ENCODE data around the gene RASA3. TPM values are rescaled to one million over a fixed set of nuclear protein-coding genes. Genes with fewer than 3 reads are reported as not detected.

RASA3 gene
- total RNA-seq, 1 experiment from 2014 or later = 18.6 TPM

DNA sequence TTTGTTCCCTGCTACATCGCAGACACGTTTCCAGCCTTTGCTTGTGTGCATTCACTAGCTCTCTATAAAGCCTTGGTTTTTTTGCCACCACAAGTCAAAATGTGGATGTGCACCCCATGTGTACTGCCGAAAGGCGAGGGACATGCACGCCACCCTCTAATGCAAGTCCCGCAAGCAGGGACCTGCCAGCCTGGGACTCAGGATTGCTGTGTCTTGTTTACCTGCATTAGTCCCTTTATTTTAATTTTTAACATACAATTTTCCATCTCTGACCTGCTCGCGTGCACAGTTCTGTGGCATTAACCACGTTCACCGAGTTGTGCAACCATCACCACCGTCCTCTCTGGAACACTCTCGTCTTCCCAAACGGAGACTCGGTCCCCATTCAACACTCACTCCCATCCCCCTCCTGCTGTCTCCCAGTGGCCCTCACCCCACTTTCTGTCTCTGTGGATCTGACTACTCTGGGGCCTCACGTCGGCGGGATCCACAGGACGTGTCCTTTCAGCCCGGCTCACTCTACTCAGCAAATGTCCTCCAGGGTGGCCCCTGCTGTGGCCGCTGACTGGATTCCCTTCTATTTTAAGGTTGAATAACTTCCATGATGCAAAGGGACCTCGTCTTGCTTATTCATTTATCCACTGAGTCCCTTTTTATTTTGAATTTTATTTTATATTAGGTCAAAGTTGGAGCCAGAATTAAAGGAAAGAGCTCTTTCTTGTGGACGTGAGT, 58.4 kb downstream of the RASA3 start:
- no peaks in the 10 kb centered on the region for H3K27me3 ChIP-seq (ENCODE audit: insufficient read depth, low read length)
- H3K4me1 ChIP-seq (ENCODE audit: control insufficient read depth in 1 of 2, insufficient read depth in 2 of 2, low read length in 2 of 2) = peaks cover 10% of the 10 kb centered on the region in 2 experiments; a peak in 3 of 4 replicates
- no peak overlapping the region for H2AFZ ChIP-seq (ENCODE audit: low read depth, low read length, poor library complexity, severe bottlenecking)
- ChIA-PET RAD21 (ENCODE audit: low non-redundant PET in 1 of 2, low total read pairs in 2 of 2, uncharacterized antibody in 2 of 2, unreplicated experiment in 2 of 2) (no interaction called here), CTCF (no interaction called here), POLR2A (no interaction called here)
- TF ChIP-seq CBX3 (IDR thresholded peaks at IDR 0.05; ENCODE audit: low read depth) (no peak), SP1 (IDR thresholded peaks at IDR 0.05; ENCODE audit: low read depth) (no peak), FOSL1 (IDR thresholded peaks at IDR 0.05; ENCODE audit: low read depth) (no peak), CEBPB (IDR thresholded peaks at IDR 0.05; ENCODE audit: low read depth) (no peak), POLR2A (IDR thresholded peaks at IDR 0.05; ENCODE audit: borderline replicate concordance, extremely low read depth, insufficient read depth, insufficient read length) (no peak), RAD21 (IDR thresholded peaks at IDR 0.05; ENCODE audit: low read depth) (no peak), JUND (IDR thresholded peaks at IDR 0.05) (no peak), YY1 (IDR thresholded peaks at IDR 0.05; ENCODE audit: extremely low read depth, insufficient replicate concordance, low read depth, low read length) (no peak), EGR1 (IDR thresholded peaks at IDR 0.05; ENCODE audit: low read depth) (no peak)
- TF ChIP-seq, protein P1, sequence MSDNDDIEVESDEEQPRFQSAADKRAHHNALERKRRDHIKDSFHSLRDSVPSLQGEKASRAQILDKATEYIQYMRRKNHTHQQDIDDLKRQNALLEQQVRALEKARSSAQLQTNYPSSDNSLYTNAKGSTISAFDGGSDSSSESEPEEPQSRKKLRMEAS (IDR thresholded peaks at IDR 0.05) = no peak
- H3K27ac ChIP-seq (ENCODE audit: low read depth, low read length) = no peak overlapping the region
- intact Hi-C loops (cut with micrococcal nuclease) = no loop called here
- H3K79me2 ChIP-seq (ENCODE audit: insufficient read depth, low read length) = peaks cover 22% of the 10 kb centered on the region
- no peak overlapping the region for H3K4me2 ChIP-seq (ENCODE audit: low read length)
- H3K9me3 ChIP-seq (ENCODE audit: control insufficient read depth in 1 of 2, insufficient read depth in 1 of 2, low read depth in 1 of 2, low read length in 2 of 2) = no peaks in the 10 kb centered on the region
- no peak overlapping the region for H3K9ac ChIP-seq (ENCODE audit: low read length)
- ATAC-seq (no peak), DNase-seq (ENCODE audit: low read depth, low spot score) (no peak)
- BruUV-seq (replicated peaks) = no TSS peak
- H4K20me1 ChIP-seq (ENCODE audit: insufficient read depth) = no peaks in the 10 kb centered on the region
- H3K9me2 ChIP-seq (ENCODE audit: insufficient read depth) = no peaks in the 10 kb centered on the region
- no peak overlapping the region for H3K4me3 ChIP-seq (replicated peaks in 1 of 2; ENCODE audit: low read depth in 1 of 2, low read length in 2 of 2)
- H3K36me3 ChIP-seq (ENCODE audit: control insufficient read depth in 1 of 2, insufficient read depth in 2 of 2, low read length in 2 of 2) = 0 out of 4 replicates have a peak, but pooled peaks cover 0 to 3% of the 10 kb centered on the region in 2 experiments

DNA sequence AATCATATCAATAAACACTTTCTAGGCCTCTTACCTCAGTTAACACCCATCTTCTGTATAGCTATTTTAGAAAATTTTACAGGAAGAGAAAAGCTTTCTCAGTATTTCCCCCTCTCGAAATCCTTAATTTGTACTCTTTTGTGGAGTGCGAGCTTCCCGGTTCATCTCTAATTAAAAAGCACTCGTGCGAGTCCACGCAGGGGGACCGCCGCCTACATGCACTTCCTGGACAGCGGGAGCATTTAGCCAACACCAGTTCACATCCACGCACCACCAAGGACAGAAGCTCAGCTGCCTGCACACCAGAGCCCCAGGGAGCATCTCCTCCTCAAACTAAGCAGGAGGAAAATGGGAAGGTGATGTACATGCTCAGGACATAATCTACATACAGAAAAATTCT, 60.0 kb downstream of the RASA3 start:
- Histone ChIP-seq H3K4me3 (replicated peaks in 1 of 2; ENCODE audit: low read depth in 1 of 2, low read length in 2 of 2) (no peak overlapping the region), H3K27me3 (ENCODE audit: insufficient read depth, low read length) (no peaks in the 10 kb centered on the region), H3K4me2 (ENCODE audit: low read length) (no peak overlapping the region), H3K36me3 (ENCODE audit: control insufficient read depth in 1 of 2, insufficient read depth in 2 of 2, low read length in 2 of 2) (0 out of 4 replicates have a peak, but pooled peaks cover 0 to 3% of the 10 kb centered on the region in 2 experiments), H3K9me2 (ENCODE audit: insufficient read depth) (no peaks in the 10 kb centered on the region), H2AFZ (ENCODE audit: low read depth, low read length, poor library complexity, severe bottlenecking) (no peak overlapping the region), H3K9me3 (ENCODE audit: control insufficient read depth in 1 of 2, insufficient read depth in 1 of 2, low read depth in 1 of 2, low read length in 2 of 2) (no peaks in the 10 kb centered on the region), H3K79me2 (ENCODE audit: insufficient read depth, low read length) (peaks cover 18% of the 10 kb centered on the region; the same call in 1 of the 2 replicates), H3K27ac (ENCODE audit: low read depth, low read length) (no peak overlapping the region), H3K4me1 (ENCODE audit: control insufficient read depth in 1 of 2, insufficient read depth in 2 of 2, low read length in 2 of 2) (no peaks in the 10 kb centered on the region; a peak in 1 of 4 replicates), H3K9ac (ENCODE audit: low read length) (no peak overlapping the region), H4K20me1 (ENCODE audit: insufficient read depth) (no peaks in the 10 kb centered on the region)
- ATAC-seq (no peak), DNase-seq (ENCODE audit: low read depth, low spot score) (no peak)
- ChIA-PET RAD21 (ENCODE audit: low non-redundant PET in 1 of 2, low total read pairs in 2 of 2, uncharacterized antibody in 2 of 2, unreplicated experiment in 2 of 2) (no interaction called here), CTCF (no interaction called here), POLR2A (no interaction called here)
- BruUV-seq (replicated peaks) = no TSS peak
- intact Hi-C loops (cut with micrococcal nuclease) = no loop called here
- TF ChIP-seq EZH2phosphoT487 (IDR thresholded peaks at IDR 0.05; ENCODE audit: borderline replicate concordance) = no peak
- no peak for TF ChIP-seq RAD21 (IDR thresholded peaks at IDR 0.05; ENCODE audit: low read depth)
- no peak for TF ChIP-seq POLR2AphosphoS5 (IDR thresholded peaks at IDR 0.05; ENCODE audit: low read depth, low read length)
- TF ChIP-seq CEBPB (IDR thresholded peaks at IDR 0.05; ENCODE audit: low read depth) = no peak
- TF ChIP-seq, protein P2, sequence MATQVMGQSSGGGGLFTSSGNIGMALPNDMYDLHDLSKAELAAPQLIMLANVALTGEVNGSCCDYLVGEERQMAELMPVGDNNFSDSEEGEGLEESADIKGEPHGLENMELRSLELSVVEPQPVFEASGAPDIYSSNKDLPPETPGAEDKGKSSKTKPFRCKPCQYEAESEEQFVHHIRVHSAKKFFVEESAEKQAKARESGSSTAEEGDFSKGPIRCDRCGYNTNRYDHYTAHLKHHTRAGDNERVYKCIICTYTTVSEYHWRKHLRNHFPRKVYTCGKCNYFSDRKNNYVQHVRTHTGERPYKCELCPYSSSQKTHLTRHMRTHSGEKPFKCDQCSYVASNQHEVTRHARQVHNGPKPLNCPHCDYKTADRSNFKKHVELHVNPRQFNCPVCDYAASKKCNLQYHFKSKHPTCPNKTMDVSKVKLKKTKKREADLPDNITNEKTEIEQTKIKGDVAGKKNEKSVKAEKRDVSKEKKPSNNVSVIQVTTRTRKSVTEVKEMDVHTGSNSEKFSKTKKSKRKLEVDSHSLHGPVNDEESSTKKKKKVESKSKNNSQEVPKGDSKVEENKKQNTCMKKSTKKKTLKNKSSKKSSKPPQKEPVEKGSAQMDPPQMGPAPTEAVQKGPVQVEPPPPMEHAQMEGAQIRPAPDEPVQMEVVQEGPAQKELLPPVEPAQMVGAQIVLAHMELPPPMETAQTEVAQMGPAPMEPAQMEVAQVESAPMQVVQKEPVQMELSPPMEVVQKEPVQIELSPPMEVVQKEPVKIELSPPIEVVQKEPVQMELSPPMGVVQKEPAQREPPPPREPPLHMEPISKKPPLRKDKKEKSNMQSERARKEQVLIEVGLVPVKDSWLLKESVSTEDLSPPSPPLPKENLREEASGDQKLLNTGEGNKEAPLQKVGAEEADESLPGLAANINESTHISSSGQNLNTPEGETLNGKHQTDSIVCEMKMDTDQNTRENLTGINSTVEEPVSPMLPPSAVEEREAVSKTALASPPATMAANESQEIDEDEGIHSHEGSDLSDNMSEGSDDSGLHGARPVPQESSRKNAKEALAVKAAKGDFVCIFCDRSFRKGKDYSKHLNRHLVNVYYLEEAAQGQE (IDR thresholded peaks at IDR 0.05; ENCODE audit: low read depth) = no peak
- no peak for TF ChIP-seq EGR1 (IDR thresholded peaks at IDR 0.05; ENCODE audit: low read depth)
- TF ChIP-seq CBX3 (IDR thresholded peaks at IDR 0.05; ENCODE audit: low read depth) = no peak
- TF ChIP-seq ZFX (IDR thresholded peaks at IDR 0.05) = no peak
- no peak for TF ChIP-seq YY1 (IDR thresholded peaks at IDR 0.05; ENCODE audit: extremely low read depth, insufficient replicate concordance, low read depth, low read length)
- TF ChIP-seq, protein P3, sequence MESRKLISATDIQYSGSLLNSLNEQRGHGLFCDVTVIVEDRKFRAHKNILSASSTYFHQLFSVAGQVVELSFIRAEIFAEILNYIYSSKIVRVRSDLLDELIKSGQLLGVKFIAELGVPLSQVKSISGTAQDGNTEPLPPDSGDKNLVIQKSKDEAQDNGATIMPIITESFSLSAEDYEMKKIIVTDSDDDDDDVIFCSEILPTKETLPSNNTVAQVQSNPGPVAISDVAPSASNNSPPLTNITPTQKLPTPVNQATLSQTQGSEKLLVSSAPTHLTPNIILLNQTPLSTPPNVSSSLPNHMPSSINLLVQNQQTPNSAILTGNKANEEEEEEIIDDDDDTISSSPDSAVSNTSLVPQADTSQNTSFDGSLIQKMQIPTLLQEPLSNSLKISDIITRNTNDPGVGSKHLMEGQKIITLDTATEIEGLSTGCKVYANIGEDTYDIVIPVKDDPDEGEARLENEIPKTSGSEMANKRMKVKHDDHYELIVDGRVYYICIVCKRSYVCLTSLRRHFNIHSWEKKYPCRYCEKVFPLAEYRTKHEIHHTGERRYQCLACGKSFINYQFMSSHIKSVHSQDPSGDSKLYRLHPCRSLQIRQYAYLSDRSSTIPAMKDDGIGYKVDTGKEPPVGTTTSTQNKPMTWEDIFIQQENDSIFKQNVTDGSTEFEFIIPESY (IDR thresholded peaks at IDR 0.05; ENCODE audit: extremely low read depth, insufficient replicate concordance, low read length) = no peak

All from HCT116 (cell line).